Fibroblast of mammary gland (primary cell): Measurements from ENCODE around the gene MAP10.

Experiments used
- DNase-seq: peaks from one replicate; pipeline ENCODE4 v3.0.0-alpha.2; 2010; ENCODE audit warnings: low read depth
- H3K4me3 ChIP-seq: 2 replicates; pipeline ENCODE4 v1.5.1; 2011; ENCODE audit warnings: low read depth, mild to moderate bottlenecking, low read length, moderate library complexity; ENCODE audit not compliant: control insufficient read depth
- CTCF ChIP-seq: conservative IDR thresholded peaks from 2 replicates; pipeline ENCODE4 v1.5.1; 2011; ENCODE audit warnings: low read depth, low read length, inconsistent platforms; ENCODE audit not compliant: control insufficient read depth, insufficient read depth

Gene MAP10

GRCh38 chr1:232816324-232816723, 11.1 kb downstream of the MAP10 start:
- TF ChIP-seq CTCF = no peak
- no peak for DNase-seq
- no peak overlapping the region for H3K4me3 ChIP-seq

GRCh38 chr1:232818040-232818439, 12.8 kb downstream of the MAP10 start:
- H3K4me3 ChIP-seq = no peak overlapping the region
- no peak for TF ChIP-seq CTCF
- DNase-seq = no peak

- no peak overlapping the region for H3K4me3 ChIP-seq
- TF ChIP-seq CTCF = no peak
- no peak for DNase-seq
Observed at GRCh38 chr1:232820431-232820830, 15.2 kb downstream of the MAP10 start.

GRCh38 chr1:232822530-232822929, 17.3 kb downstream of the MAP10 start:
- peak; percentile 14 for DNase-seq
- TF ChIP-seq CTCF = no peak

GRCh38 chr1:232826318-232826717, 21.1 kb downstream of the MAP10 start:
- no peak for DNase-seq
- no peak for TF ChIP-seq CTCF
- H3K4me3 ChIP-seq = no peak overlapping the region

More at GRCh38 chr1:232822530-232822929, 17.3 kb downstream of the MAP10 start:
- no peak overlapping the region for H3K4me3 ChIP-seq

- no peak for TF ChIP-seq CTCF
- no peak for DNase-seq
- no peak overlapping the region for H3K4me3 ChIP-seq
Observed at GRCh38 chr1:232830661-232831060, 25.4 kb downstream of the MAP10 start.

- no peak overlapping the region for H3K4me3 ChIP-seq
- no peak for DNase-seq
- TF ChIP-seq CTCF = no peak
Observed at GRCh38 chr1:232831895-232832294, 26.7 kb downstream of the MAP10 start.
